Lower leg skin (tissue), 4 donors: Measurements from ENCODE around the gene NOCT. TPM values are rescaled to one million over a fixed set of nuclear protein-coding genes. Genes with fewer than 3 reads are reported as not detected.
A peak's percentile ranks its signal among the peaks of the same experiment; 100 is the strongest.

Source experiments
- DNase-seq, 2 donors: peaks; one replicate each; pipeline ENCODE4 v3.0.0-alpha.2; 2019; ENCODE audit warnings: low spot score in 2 of 2
- H3K4me3 ChIP-seq: fragments of 200-600 bp; sonication (generic); 2 replicates; pipeline ENCODE4 v1.5.1; 2017; ENCODE audit warnings: mild to moderate bottlenecking, low read depth; ENCODE audit not compliant: poor library complexity, severe bottlenecking
- POLR2A ChIP-seq, 2 donors: fragments of 450-650 bp; IDR thresholded peaks; one replicate each; pipeline ENCODE4 v1.6.1; 2016 to 2017; ENCODE audit warnings: antibody characterized with exemption in 2 of 2, mild to moderate bottlenecking in 1 of 2, moderate library complexity in 1 of 2
- WGBS, 2 donors: methylation state at CpG; one replicate each; pipeline ENCODE4 v1.1.5; 2018; 5-methylcytosine and 5-hydroxymethylcytosine counted together
- intact Hi-C: fragments of 100-400 bp; cut with DNase I; formaldehyde crosslinking; loops from one replicate; pipeline ENCODE4 v1.15.0; 2023; ENCODE audit warnings: low total_unique reads
- total RNA-seq, 4 donors: library from RNA; depleted of rRNA; stranded (reverse); fragments of >200 nt; gene quantifications; one replicate each; pipeline ENCODE4 v1.1.0, GENCODE V29; 2016
- TF ChIP-seq, protein P1 (sequence below), 3 donors: fragments of 450-650 bp; IDR thresholded peaks; one replicate each; pipeline ENCODE4 v1.5.1; 2016; ENCODE audit warnings: antibody characterized with exemption in 3 of 3, mild to moderate bottlenecking in 3 of 3, moderate library complexity in 2 of 3

Gene NOCT
- total RNA-seq, 4 donors from 2014 or later, result 4.0 to 10.5 (median 7.4) TPM

DNA sequence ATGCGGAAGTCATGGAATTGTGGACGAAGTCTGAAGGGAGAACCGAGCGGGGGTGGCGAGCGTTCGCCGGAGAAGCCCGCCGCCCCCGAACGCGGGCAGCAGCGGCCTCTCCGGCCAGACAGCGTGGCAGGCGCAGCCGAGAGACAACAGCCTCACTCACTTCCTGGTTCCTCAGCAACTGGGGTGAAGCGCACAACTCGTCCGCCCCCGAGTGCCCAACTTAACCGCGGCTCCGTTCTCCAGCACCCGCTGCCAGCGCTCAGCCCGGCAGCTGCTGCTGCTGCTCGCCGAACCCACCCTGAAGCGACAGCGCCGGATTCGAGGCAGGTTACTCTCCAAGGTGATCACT lies 68.0 kb downstream of the NOCT start:
- 0 to 1% methylated on average over 20 to 21 of the region's 34 CpGs for WGBS, 2 donors
- TF ChIP-seq, protein P1, sequence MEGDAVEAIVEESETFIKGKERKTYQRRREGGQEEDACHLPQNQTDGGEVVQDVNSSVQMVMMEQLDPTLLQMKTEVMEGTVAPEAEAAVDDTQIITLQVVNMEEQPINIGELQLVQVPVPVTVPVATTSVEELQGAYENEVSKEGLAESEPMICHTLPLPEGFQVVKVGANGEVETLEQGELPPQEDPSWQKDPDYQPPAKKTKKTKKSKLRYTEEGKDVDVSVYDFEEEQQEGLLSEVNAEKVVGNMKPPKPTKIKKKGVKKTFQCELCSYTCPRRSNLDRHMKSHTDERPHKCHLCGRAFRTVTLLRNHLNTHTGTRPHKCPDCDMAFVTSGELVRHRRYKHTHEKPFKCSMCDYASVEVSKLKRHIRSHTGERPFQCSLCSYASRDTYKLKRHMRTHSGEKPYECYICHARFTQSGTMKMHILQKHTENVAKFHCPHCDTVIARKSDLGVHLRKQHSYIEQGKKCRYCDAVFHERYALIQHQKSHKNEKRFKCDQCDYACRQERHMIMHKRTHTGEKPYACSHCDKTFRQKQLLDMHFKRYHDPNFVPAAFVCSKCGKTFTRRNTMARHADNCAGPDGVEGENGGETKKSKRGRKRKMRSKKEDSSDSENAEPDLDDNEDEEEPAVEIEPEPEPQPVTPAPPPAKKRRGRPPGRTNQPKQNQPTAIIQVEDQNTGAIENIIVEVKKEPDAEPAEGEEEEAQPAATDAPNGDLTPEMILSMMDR (IDR thresholded peaks at IDR 0.05), result no peak
- no peak for TF ChIP-seq POLR2A (IDR thresholded peaks at IDR 0.05)
- H3K4me3 ChIP-seq, result peak overlapping the region; percentile 82
- DNase-seq, result no peak
- intact Hi-C loops, result loop anchor here (10.0 kb wide), 1 partner anchor 91 kb away; the partner anchor contains the start of gene ELF2

GRCh38 chr4:139083956-139084803 lies 68.6 kb downstream of the NOCT start:
- peak overlapping the region; percentile 82 for H3K4me3 ChIP-seq
- WGBS, 2 donors, result 0% methylated on average over 26 to 36 of the region's 68 CpGs
- DNase-seq, result peak; percentile 83 to 96
- TF ChIP-seq, protein P1 (IDR thresholded peaks at IDR 0.05), result no peak
- TF ChIP-seq POLR2A (IDR thresholded peaks at IDR 0.05), result no peak
- intact Hi-C loops, result loop anchor here (10.0 kb wide), 1 partner anchor 91 kb away; the partner anchor contains the start of gene ELF2

DNA sequence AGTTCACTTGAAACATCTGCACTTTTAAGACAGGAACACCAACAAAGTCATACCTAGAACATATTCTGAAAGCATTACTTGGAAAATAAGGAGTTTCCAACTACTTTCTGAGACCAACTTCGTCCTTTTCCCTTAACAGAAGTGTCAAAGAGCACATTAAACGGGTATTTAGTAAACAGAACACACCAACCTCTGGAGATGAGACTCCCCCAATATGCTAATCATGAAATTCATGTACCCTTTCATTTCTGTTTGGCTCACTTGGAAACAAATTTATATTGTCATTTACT lies 69.2 kb downstream of the NOCT start:
- H3K4me3 ChIP-seq, result peak overlapping the region; percentile 82
- intact Hi-C loops, result loop anchor here (10.0 kb wide), 1 partner anchor 90 kb away; the partner anchor contains the start of gene ELF2
- TF ChIP-seq, protein P1 (IDR thresholded peaks at IDR 0.05), result no peak
- TF ChIP-seq POLR2A (IDR thresholded peaks at IDR 0.05), result no peak
- no peak for DNase-seq
- WGBS, 2 donors, result 0 to 1% methylated on average over 2 of the region's 2 CpGs

DNA sequence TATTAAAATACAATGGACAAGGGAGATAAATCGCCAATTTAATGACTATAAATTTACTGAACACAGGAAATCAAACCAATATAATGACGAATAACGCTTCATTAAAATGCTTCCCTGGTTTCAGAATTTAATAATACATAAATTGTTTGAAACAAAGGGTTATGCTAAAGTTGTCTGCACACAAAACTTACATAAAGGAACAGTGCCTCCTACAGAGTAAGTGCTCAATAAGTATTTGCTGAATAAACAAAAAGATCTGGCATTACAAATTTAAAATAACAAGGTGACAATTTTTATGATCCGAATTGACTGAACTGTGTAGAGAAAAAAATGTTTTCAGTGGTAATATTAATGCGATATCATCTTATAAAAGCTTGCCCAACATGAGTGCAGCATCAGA lies 69.6 kb downstream of the NOCT start:
- H3K4me3 ChIP-seq, result no peak overlapping the region
- intact Hi-C loops, result loop anchor here (10.0 kb wide), 1 partner anchor 90 kb away; the partner anchor contains the start of gene ELF2
- TF ChIP-seq, protein P1 (IDR thresholded peaks at IDR 0.05), result no peak
- no peak for TF ChIP-seq POLR2A (IDR thresholded peaks at IDR 0.05)
- 38 to 42% methylated on average over 5 of the region's 5 CpGs for WGBS, 2 donors
- no peak for DNase-seq

DNA sequence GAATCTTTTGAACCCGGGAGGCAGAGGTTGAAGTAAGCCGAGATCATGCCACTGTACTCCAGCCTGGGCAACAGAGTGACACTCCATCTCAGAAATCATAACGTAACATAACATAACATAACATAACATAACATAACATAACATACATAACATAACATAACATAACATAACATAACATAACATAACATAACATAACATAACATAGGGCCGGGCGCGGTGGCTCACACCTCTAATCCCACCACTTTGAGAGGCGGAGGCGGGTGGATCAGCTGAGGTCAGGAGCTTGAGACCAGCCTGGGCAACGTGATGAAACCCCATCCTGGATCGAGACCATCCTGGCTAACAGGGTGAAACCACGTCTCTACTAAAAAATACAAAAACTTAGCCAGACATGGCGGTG lies 76.7 kb downstream of the NOCT start:
- intact Hi-C loops, result no loop called here
- DNase-seq, result no peak
- 89% methylated on average over 11 to 12 of the region's 12 CpGs for WGBS, 2 donors
- H3K4me3 ChIP-seq, result no peak overlapping the region
- TF ChIP-seq, protein P1 (IDR thresholded peaks at IDR 0.05), result no peak
- TF ChIP-seq POLR2A (IDR thresholded peaks at IDR 0.05), result no peak

Other genes with a start within 250 kb of the NOCT start
- gene ELF2, start 161.4 kb downstream of the NOCT start, total RNA-seq, result 10 to 100 TPM; 37.1 to 54.9 (median 44.7) TPM